Fibroblast of peridontal ligament (primary cell): ENCODE data around the gene PKHD1.

ENCODE experiments used
- DNase-seq: peaks from one replicate; pipeline ENCODE4 v3.0.0-alpha.2; 2010; ENCODE audit errors: extremely low read depth

PKHD1 gene, protein sequence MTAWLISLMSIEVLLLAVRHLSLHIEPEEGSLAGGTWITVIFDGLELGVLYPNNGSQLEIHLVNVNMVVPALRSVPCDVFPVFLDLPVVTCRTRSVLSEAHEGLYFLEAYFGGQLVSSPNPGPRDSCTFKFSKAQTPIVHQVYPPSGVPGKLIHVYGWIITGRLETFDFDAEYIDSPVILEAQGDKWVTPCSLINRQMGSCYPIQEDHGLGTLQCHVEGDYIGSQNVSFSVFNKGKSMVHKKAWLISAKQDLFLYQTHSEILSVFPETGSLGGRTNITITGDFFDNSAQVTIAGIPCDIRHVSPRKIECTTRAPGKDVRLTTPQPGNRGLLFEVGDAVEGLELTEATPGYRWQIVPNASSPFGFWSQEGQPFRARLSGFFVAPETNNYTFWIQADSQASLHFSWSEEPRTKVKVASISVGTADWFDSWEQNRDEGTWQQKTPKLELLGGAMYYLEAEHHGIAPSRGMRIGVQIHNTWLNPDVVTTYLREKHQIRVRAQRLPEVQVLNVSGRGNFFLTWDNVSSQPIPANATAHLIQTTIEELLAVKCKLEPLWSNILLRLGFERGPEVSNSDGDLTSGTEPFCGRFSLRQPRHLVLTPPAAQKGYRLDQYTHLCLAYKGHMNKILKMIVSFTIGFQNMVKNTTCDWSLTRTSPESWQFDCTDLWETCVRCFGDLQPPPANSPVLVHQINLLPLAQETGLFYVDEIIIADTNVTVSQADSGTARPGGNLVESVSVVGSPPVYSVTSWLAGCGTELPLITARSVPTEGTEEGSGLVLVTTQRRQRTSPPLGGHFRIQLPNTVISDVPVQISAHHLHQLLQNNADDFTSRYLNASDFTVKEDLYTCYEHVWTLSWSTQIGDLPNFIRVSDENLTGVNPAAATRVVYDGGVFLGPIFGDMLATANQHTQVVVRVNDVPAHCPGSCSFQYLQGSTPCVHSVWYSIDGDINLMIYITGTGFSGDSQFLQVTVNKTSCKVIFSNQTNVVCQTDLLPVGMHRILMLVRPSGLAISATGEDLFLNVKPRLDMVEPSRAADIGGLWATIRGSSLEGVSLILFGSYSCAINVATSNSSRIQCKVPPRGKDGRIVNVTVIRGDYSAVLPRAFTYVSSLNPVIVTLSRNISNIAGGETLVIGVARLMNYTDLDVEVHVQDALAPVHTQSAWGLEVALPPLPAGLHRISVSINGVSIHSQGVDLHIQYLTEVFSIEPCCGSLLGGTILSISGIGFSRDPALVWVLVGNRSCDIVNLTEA (N-terminal part only)

DNA sequence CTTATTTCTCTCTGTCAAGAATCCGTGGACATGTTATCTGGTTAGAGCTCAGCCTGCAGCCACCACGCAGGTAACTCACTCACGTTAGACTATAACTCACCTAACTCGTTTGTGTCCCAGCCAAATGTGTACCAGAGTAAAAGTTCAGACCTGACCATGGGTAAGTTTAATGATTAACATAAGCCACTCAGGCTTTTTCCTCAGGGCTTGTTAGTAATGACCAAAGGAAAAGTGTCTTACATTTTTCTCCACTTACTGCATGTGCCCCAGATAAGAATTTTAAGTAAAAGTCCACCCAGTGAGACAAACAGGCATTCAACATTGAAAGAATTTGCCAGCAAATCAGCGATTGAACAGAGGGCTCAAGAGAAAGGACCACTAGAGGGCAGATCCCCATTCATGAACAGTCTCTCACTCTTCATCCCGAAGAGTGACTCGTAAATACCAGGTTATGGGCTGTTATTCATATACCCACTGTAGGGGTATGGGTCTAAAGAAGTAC, at the start of gene PKHD1:
Gene PKHD1, minus strand, starts transcription at position 116 of the 502 bp plus-strand sequence. CDS start 2,680 bp downstream, outside the sequence.
- peak; percentile 5 for DNase-seq

DNA sequence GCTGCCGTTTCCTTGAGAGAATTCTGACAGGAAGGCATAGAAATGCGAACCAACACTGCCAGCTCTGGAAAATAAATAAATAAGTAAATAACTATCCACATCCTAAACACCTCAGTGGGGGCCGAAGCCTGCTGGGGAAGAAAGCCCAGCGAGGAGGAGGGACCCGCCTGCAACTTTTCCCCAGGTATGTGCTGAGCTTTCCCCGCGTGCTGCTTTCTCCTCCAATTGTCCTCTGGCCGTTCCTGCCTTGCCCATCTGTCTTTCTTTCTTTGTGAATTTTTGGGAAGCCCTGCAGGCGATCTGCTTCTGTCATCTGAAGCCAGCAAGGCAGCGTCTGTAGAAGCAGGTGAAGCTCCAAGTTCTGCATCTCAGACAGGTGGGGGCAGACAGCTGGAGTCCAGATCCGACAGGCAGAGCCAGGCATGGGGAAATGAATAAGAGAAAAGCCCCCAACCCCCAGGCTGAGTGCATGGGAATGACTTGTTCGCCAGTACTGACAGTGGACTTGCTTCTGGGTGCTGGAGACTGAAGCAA, 49.6 kb upstream of the PKHD1 start:
- DNase-seq = no peak

DNA sequence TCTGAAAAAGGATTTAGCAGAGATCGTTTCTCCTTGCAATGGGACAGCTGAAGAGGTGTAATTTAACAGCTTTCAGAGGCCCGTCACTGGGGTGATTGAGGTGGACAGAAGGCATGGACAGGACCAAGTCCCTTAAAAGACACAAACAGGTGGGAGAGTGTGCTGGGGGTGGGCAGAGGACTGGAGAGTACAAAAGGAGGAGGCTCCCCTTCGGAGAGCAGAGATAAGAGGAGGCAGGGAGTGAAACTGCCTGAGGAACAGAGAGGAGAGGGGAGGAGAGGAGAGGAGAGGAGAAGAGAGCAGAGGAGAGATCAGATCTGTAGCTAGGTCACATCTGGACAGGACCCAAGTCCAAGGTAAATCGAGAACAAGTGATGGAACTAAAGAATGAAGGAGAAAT, 48.6 kb upstream of the PKHD1 start:
- no peak for DNase-seq

DNA sequence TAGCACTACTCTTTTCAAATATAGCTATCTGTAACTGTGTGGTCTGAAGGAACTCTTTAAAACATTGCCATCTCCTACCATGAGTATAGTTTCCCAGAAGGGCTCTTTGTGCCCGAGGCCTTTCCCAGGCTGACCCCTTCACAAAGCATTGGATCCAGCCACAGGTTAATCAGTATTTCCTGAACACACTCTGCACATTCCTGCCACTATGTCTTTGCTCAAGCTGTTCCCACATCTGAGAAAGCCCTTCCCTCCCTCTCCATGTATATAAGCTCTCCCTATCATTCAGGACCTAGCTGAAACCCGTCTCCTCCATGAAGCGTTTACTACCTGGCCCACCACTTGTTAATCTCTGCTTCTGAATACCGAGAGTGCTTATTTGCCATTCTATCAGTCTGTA, 47.8 kb upstream of the PKHD1 start:
- DNase-seq = no peak

DNA sequence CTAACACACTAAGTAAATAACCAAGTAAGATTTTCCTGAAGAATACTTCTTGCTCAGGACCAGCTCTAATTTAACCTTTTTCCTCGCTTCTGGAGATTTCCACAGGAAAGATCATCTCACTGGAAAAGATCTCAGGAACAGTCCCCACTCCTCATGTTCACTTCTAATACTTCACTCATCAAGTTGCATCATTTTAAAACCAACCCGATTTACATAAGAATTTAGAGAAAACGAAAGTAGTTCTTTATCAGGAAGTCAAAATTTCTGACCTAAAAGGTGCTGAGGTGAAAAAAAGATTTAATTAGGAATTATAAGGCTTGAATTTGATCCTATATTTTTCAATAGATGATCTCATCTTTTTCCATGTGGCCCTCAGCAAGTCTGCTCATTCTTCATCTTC, 46.6 kb upstream of the PKHD1 start:
- no peak for DNase-seq

DNA sequence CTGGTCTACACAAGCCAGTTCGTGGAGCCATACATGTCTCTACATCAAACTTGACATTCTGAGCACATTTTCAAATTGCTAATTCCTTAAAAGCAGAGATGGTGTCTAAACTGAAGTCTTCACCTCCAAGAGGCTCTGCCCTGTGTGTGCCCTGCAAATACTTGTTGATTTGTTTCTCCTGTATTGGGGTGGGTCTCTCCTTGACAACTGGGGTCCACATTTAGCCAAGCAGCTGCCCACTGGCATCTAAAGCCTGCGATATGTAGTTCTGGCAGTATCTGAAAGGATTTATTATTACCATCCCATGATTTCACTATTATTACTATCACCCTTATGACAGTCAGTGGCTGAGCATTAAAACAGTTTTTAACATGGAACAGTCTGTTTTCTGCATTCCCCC, 45.9 kb upstream of the PKHD1 start:
- no peak for DNase-seq

DNA sequence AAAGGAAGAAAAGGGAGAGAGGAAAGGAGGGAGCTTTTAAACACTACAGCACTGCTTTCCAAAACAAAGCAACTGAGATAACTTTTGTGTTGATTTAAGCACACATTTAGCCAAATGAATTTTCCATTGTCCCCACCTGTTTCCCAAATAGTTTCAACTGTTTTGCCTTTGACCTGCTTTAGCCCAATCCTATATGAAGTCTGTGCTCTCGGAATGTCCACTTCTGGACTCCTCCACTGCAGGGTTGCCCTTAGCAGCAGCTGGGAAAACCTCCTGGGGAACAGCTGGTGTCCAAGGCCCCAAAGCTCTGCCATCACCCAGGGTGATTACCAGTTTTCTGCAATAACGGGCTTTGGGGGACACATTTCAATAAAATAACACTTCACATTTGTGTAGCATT, 44.9 kb upstream of the PKHD1 start:
- DNase-seq = no peak

DNA sequence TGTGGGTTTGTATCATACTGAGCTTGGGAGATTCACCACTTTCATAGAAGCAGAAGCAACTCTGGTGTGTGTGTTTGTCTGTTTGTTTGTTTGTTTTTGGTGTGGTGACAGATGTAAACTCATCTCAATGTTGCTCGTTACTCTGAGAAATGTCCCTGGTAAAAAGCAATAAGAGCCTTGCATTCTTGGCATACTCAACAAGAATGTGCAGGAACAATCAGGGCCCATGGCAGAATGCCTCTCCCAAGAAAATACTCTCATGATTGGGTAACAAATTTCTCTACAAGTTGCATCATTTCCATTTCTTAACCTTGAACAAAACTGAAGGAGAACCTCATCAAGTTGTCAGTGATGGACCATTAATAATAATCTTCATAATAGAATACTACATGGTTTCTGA, 43.0 kb upstream of the PKHD1 start:
- peak; percentile 1 for DNase-seq

DNA sequence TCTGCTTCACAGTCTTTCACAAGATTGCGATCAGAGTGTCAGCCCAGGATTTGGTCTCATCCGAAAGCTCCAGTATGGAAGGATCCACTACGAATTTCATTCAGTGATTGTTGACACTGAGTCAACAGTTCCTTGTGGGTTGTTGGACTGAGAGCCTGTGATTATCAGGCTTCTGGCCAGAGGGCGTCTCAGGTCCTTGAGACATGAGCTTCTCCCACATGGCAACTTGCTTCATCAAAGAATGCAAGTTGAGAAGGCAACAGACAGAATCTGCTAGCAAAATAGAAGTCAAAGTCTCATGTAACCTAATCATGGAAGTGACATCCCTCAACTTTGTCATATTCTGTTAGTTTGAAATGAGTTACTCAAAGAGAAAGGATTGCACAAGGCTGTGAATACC, 40.5 kb upstream of the PKHD1 start:
- DNase-seq = no peak

DNA sequence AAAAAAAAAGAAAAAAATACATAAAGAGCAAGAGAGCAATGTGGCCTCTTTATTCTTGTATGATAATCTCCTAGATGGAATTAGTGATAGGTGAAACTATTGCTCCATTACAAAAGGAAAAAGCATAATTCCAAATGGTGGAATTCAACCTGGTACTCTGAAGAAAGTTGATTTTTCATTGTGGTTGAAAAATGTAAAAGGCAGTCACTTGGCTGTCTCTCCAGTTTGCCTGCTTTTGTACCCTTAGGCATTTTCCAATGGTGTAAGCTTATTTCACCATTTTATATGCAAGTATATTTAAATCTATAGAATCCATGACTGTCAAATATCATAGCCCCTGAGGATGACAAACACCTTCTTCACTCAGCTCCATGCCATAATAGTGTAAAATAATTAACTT, 38.8 kb upstream of the PKHD1 start:
- no peak for DNase-seq

DNA sequence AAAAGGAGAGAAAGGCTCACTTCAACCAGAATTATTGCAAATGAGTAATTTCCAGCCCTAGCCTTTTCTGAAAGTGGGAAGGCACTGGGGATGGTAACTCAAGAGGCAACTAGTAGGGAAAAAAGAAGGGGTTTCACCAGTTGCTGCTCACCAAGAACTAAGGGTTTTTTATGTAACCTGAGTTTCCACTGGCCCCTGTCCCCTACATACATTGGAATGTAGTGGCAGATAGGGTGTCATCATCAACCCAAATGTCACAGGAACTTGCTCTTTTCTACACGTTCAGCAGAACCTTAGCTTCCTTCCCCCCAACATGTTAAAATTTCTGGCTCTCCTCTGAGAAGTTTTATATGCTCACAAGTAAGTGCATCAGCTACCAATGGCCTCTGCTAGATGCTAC, 38.2 kb upstream of the PKHD1 start:
- no peak for DNase-seq

DNA sequence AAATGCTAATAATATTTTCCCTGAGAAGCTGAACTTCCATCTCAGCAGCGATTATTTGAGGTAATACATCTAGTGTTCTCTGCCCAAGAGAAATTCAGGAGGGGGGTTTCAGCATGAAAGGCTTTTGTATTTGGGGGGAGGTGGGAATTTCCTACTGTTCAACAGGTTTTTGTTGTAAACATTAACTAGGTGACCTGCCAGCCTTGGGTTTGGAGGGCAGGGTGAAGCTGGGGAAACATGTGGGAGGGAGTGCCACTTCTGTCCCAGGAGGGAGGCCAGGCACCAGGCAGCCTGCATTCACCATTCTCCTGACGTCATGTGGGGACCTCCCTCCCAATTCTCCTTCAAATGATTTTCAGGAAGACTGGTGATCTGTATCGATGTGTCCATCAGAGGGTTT, 37.7 kb upstream of the PKHD1 start:
- no peak for DNase-seq

DNA sequence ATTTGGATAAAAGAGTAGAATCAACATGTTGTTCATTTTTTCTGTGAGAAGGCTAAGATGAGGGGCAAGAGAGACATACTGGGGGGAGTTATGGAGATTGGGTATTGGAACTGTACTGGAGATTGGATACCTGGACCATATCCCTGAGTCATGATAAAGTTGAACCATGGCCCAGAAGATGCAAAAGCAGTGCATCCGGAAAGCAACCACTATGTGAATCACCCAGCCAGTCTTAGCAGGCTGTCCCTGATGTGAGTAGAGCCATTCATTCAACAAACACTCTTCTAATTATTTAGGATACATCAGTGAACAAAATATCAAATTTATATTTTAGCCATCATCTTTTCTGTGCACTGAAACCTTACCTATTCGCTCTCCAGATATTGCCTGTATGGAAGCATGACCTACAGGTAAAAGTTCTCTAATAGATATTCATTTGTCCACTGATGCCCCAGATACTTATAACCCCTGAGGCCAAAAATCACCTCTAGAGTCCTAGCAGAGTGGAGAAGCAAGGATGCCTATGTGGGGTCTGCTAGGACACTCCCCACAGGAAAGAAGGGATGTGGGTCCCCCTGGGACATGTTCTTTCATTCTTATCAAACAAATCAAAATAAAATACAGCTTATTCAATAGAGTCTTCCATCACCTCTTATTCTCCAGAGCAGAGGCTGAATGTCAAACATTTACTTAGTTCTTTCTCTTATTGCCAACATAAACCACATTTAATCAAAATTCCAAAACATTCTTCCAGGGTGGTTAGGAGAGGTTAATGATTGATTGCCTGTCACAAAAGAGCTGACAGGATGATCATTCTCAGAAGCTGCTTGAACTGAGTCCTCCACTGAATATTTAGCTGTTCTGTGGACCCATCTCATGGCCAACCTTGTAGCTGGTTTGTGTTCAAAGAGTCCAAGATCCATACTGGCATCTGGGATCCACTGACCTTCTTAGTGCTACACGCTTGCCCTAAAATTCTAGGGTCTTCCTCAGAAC, 37.0 kb upstream of the PKHD1 start:
- DNase-seq = no peak

DNA sequence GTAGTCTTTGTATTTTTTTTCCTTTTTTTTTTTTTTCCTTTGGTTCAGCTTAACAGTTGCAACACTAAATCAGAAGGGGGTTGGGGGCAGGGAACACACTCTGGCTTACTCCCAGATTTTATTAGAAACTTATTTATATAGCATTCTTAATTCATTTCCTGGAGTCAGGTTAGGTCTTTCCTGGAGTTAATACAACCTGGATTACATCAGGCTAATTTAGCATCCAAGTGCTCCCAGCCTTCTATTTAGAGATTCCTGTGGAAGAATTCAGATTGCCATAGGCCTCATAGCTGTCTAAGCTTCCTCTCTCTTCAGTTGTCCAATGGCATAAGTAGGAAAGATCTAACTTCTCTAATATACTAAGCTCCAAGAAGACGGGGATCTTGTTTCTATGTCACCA, 35.8 kb upstream of the PKHD1 start:
- no peak for DNase-seq

DNA sequence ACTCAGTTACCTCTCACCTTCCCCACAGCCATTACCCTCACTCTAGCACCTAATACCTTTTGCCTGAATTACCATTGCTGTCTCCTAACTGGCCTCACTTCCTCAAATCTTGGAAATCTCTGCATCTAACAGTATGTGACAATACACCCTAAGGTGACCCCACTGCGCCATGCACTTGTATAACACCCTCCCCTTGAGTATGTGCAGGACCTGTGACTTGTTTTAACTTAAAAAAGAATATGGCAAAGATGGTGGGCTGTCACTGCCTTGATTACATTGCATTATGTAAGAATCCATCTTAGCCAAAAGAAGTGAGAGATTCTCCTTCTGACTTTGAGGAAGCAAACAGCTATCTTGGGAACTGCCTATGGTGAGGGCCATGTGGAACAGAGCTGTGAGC, 29.9 kb upstream of the PKHD1 start:
- no peak for DNase-seq

DNA sequence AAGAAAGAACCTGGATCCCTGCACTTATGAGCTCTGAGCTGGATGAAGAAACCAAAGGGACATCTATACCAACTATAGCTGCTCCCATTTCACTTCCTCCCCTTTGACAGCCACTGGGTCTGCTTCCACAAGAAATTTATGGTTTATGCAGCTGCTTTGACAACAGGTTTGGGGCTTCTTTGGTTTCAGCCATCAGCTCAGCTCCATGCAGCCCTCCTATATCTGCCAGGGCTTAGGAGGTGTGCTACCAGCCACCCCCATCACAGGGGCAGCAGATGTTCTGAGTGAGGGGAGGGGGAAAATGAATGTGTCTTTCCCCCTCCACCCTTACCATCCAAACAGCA, 29.2 kb upstream of the PKHD1 start:
- no peak for DNase-seq

DNA sequence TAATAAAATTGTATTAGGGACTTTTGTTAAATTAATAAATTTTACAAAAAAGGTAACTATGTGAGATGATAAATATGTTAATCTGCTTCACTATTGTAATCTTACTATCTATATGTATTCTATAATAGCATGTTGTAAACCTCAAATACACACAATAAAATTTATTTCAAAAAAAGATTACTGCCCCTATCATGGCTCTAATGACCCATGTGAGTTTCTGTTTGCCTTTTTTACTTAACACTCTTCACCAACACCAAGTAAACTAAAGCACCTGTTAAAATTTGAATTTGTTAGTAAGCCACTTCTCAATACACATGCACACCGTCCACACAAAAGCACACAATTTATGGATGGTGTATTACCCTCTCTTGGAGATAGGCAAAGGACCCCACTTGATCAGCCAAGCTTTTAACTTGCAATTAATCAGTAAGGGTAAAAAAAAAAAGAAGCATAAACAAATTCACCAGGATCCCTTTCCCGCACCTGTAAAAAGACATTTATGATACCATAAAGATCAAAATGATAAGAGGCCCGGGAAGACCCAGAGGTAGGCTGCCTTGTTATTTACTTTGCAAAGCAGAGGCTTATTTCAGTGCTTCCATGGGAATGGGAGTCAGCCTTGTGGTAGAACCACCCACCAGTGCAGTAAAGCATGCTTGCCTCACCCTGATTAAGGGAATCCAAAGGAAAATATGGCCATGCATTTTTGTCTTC, 28.6 kb upstream of the PKHD1 start:
- no peak for DNase-seq

DNA sequence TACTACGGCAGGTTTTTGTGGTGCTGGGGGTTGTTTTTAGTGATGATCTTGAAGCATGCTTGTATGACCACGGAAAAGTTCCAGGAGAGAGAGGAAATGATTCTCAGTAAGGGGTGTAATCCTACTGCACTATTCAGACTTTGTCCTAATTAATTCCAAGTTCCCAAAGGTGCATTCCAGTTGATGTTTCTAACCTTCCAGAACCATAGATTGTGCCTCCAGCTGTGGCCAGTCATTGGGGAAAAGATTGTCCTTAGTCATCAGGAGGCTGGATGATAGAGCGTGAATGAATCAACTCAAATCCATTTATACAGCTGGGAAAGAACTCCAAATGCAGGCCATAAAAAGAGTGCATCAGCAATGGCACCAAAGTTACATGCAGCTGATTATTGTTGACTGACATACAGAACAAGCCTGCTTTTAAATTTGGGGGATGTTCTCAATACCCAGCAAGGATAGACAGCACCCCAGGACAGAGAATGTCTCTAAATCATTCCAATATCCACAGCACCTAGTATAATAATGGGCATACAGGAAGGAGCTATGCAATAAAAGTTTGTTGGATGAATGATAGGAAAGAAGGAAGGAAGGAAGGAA, 27.8 kb upstream of the PKHD1 start:
- DNase-seq = no peak

DNA sequence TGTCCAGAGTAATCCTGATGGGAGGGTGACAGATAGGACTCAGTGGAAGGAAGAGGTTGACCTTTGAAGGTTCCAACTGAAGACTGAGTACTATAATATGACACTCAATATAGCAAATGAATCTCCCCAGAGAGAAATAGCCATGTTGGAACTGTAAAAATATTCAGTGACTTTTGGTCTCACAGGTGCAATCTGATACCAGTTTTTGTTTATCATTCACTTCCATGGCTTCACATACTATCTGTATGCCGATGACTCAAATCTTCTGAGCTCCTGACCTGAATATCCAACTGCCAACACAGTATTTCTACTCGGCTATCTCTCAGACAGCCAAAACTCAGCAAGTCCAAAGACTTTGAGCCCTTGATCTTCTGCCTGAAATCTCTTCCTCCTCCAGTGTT, 21.8 kb upstream of the PKHD1 start:
- DNase-seq = no peak

DNA sequence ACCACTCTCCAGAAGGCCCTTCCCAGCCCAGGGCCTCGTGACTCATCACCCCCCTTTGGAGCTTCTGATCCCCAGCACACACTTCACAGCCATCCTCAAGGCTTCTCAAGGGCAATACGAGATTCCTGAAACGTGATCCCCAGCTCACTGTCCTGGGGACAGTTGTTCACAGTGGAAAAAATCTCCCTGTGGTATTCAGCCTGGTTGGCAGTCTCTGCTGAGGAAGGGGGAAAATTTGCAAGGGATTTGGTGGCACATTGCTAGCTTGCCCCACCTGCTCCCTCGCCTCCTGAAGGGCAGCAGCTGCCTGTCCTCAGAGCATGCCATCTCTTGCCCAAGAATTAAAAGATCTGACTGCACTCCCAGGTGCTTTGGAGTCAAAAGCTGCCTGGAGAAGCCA, 20.7 kb upstream of the PKHD1 start:
- DNase-seq = no peak
